Left renal cortex interstitium (tissue), 4 donors: ENCODE data around the gene CCDC138. TPM values are rescaled to one million over a fixed set of nuclear protein-coding genes. Genes with fewer than 3 reads are reported as not detected.

ENCODE experiments used
- polyA plus RNA-seq, 4 donors: library from polyadenylated mRNA; unstranded; fragments of 120-200 nt; gene quantifications; one replicate each; pipeline ENCODE4 v1.2.1, GENCODE V29; 2013; ENCODE audit not compliant: insufficient read length in 4 of 4

CCDC138 gene
- polyA plus RNA-seq, 4 donors = 14.3 to 19.0 (median 16.6) TPM

Other genes with a start within 250 kb of the CCDC138 start
- gene RANBP2, start 67.3 kb upstream of the CCDC138 start, polyA plus RNA-seq = 10 to 100 TPM; 52.8 to 74.0 (median 59.6) TPM
- 1 to 10 TPM; 2.5 to 3.6 (median 3.3) TPM for gene EDAR, start 202.4 kb downstream of the CCDC138 start, polyA plus RNA-seq